SK-N-SH treated with all-trans-retinoic acid at 6 μM for 48 hours (cell line): ENCODE measurements around the gene SNAPC3.
"Not testable (repeated sequence)": the region's sequence is repeated elsewhere in the genome, so short reads cannot be mapped to it uniquely, and the experiment has no call there.

ENCODE experiments used
- ATAC-seq: fragments of 200-7000 bp; cut with Tn5 transposase; 3 replicates; pipeline ENCODE4 v1.9.1; 2020; ENCODE audit warnings: mild to moderate bottlenecking, moderate library complexity
- ARNTL ChIP-seq: fragments of 450-650 bp; formaldehyde crosslinking; IDR thresholded peaks from 2 replicates; pipeline ENCODE4 v1.5.0; 2020; ENCODE audit warnings: low read depth, mild to moderate bottlenecking, moderate library complexity, borderline replicate concordance
- BACH2 ChIP-seq: fragments of 250-450 bp; sonication (Bioruptor Pico); IDR thresholded peaks from 2 replicates; pipeline ENCODE4 v1.9.0; 2021; ENCODE audit warnings: mild to moderate bottlenecking, borderline replicate concordance
- CSDC2 ChIP-seq: fragments of 250-450 bp; sonication (Bioruptor Pico); IDR thresholded peaks from 2 replicates; pipeline ENCODE4 v1.5.0; 2020; ENCODE audit warnings: mild to moderate bottlenecking, moderate library complexity
- ESRRG ChIP-seq: fragments of 250-450 bp; sonication (Bioruptor Pico); IDR thresholded peaks from 2 replicates; pipeline ENCODE4 v1.6.1; 2021; ENCODE audit warnings: mild to moderate bottlenecking
- GLIS3 ChIP-seq: fragments of 250-450 bp; sonication (Bioruptor Pico); IDR thresholded peaks from 2 replicates; pipeline ENCODE4 v1.5.0; 2020; ENCODE audit warnings: mild to moderate bottlenecking, moderate library complexity
- ISL1 ChIP-seq: fragments of 250-450 bp; sonication (Bioruptor Pico); IDR thresholded peaks from 2 replicates; pipeline ENCODE4 v2.1.2; 2022; ENCODE audit warnings: mild to moderate bottlenecking, moderate library complexity
- OSR1 ChIP-seq: fragments of 250-450 bp; sonication (Bioruptor Pico); IDR thresholded peaks from 2 replicates; pipeline ENCODE4 v1.8.0; 2022; ENCODE audit warnings: moderate library complexity, mild to moderate bottlenecking, inconsistent platforms
- POU6F1 ChIP-seq: fragments of 250-450 bp; sonication (Bioruptor Pico); IDR thresholded peaks from 2 replicates; pipeline ENCODE4 v1.8.0; 2021; ENCODE audit warnings: low read depth, mild to moderate bottlenecking, moderate library complexity, borderline replicate concordance
- PPARA ChIP-seq: fragments of 250-450 bp; sonication (Bioruptor Pico); IDR thresholded peaks from 2 replicates; pipeline ENCODE4 v1.5.0; 2020; ENCODE audit warnings: mild to moderate bottlenecking, borderline replicate concordance
- RARB ChIP-seq: fragments of 250-450 bp; sonication (Bioruptor Pico); IDR thresholded peaks from 2 replicates; pipeline ENCODE4 v1.8.0; 2021; ENCODE audit warnings: mild to moderate bottlenecking, moderate library complexity
- SNAI2 ChIP-seq: fragments of 250-450 bp; sonication (Bioruptor Pico); IDR thresholded peaks from 2 replicates; pipeline ENCODE4 v1.5.0; 2020; ENCODE audit warnings: mild to moderate bottlenecking, moderate library complexity
- TCF4 ChIP-seq: fragments of 250-450 bp; sonication (Bioruptor Pico); IDR thresholded peaks from 2 replicates; pipeline ENCODE4 v1.8.0; 2021; ENCODE audit warnings: mild to moderate bottlenecking, moderate library complexity, borderline replicate concordance
- TOX ChIP-seq: fragments of 250-450 bp; sonication (Bioruptor Pico); IDR thresholded peaks from 2 replicates; pipeline ENCODE4 v1.8.0; 2021; ENCODE audit warnings: mild to moderate bottlenecking, moderate library complexity, borderline replicate concordance
- ZFP3 ChIP-seq: fragments of 250-450 bp; sonication (Bioruptor Pico); IDR thresholded peaks from 2 replicates; pipeline ENCODE4 v1.5.0; 2020; ENCODE audit warnings: mild to moderate bottlenecking, moderate library complexity
- ZFP30 ChIP-seq: fragments of 450-650 bp; formaldehyde crosslinking; IDR thresholded peaks from 2 replicates; pipeline ENCODE4 v1.5.0; 2022; ENCODE audit warnings: mild to moderate bottlenecking, moderate library complexity
- ZNF565 ChIP-seq: fragments of 450-650 bp; formaldehyde crosslinking; conservative IDR thresholded peaks from 2 replicates; pipeline ENCODE4 v1.5.0; 2020; ENCODE audit warnings: low read depth, mild to moderate bottlenecking, moderate library complexity
- ZNF70 ChIP-seq: fragments of 450-650 bp; formaldehyde crosslinking; IDR thresholded peaks from 2 replicates; pipeline ENCODE4 v1.5.0; 2020; ENCODE audit warnings: mild to moderate bottlenecking, moderate library complexity
- ZNF8 ChIP-seq: fragments of 450-650 bp; formaldehyde crosslinking; IDR thresholded peaks from 2 replicates; pipeline ENCODE4 v1.5.0; 2020; ENCODE audit warnings: mild to moderate bottlenecking, moderate library complexity
- TF ChIP-seq, protein P1 (sequence below): fragments of 250-450 bp; sonication (Bioruptor Pico); IDR thresholded peaks from 2 replicates; pipeline ENCODE4 v1.5.1; 2020; ENCODE audit warnings: low read depth, mild to moderate bottlenecking, moderate library complexity
- TF ChIP-seq, protein P2 (sequence below): fragments of 250-450 bp; sonication (Bioruptor Pico); IDR thresholded peaks from 2 replicates; pipeline ENCODE4 v1.5.0; 2020; ENCODE audit warnings: mild to moderate bottlenecking, moderate library complexity

The SNAPC3 gene

GRCh38 chr9:15421990-15422371, 695 bp upstream of the SNAPC3 start:
- TF ChIP-seq ZFP30 (CRISPR knock-in tag): no peak
- no peak for TF ChIP-seq CSDC2 (CRISPR knock-in tag)
- TF ChIP-seq ZNF70 (CRISPR knock-in tag): no peak
- no peak for TF ChIP-seq TCF4 (CRISPR knock-in tag)
- no peak for TF ChIP-seq ARNTL (CRISPR knock-in tag)
- TF ChIP-seq, protein P1, sequence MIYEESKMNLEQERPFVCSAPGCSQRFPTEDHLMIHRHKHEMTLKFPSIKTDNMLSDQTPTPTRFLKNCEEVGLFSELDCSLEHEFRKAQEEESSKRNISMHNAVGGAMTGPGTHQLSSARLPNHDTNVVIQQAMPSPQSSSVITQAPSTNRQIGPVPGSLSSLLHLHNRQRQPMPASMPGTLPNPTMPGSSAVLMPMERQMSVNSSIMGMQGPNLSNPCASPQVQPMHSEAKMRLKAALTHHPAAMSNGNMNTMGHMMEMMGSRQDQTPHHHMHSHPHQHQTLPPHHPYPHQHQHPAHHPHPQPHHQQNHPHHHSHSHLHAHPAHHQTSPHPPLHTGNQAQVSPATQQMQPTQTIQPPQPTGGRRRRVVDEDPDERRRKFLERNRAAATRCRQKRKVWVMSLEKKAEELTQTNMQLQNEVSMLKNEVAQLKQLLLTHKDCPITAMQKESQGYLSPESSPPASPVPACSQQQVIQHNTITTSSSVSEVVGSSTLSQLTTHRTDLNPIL: no peak
- no peak for TF ChIP-seq POU6F1
- no peak for TF ChIP-seq ISL1 (CRISPR knock-in tag)
- no peak for TF ChIP-seq TOX (CRISPR knock-in tag)
- no peak for TF ChIP-seq OSR1
- TF ChIP-seq ZFP3 (CRISPR knock-in tag): no peak

GRCh38 chr9:15423231-15423985, 732 bp downstream of the SNAPC3 start:
- peak; percentile 57 for ATAC-seq
- TF ChIP-seq GLIS3 (no peak), BACH2 (CRISPR knock-in tag) (no peak), ZFP30 (CRISPR knock-in tag) (no peak), OSR1 (no peak), ISL1 (CRISPR knock-in tag) (no peak), SNAI2 (CRISPR knock-in tag) (no peak), POU6F1 (no peak), ZNF8 (CRISPR knock-in tag) (no peak), TCF4 (CRISPR knock-in tag) (no peak), CSDC2 (CRISPR knock-in tag) (no peak), RARB (CRISPR knock-in tag) (no peak), ESRRG (no peak), ZFP3 (CRISPR knock-in tag) (no peak), ZNF565 (CRISPR knock-in tag) (no peak), PPARA (CRISPR knock-in tag) (no peak), TOX (CRISPR knock-in tag) (no peak)
- TF ChIP-seq, protein P2, sequence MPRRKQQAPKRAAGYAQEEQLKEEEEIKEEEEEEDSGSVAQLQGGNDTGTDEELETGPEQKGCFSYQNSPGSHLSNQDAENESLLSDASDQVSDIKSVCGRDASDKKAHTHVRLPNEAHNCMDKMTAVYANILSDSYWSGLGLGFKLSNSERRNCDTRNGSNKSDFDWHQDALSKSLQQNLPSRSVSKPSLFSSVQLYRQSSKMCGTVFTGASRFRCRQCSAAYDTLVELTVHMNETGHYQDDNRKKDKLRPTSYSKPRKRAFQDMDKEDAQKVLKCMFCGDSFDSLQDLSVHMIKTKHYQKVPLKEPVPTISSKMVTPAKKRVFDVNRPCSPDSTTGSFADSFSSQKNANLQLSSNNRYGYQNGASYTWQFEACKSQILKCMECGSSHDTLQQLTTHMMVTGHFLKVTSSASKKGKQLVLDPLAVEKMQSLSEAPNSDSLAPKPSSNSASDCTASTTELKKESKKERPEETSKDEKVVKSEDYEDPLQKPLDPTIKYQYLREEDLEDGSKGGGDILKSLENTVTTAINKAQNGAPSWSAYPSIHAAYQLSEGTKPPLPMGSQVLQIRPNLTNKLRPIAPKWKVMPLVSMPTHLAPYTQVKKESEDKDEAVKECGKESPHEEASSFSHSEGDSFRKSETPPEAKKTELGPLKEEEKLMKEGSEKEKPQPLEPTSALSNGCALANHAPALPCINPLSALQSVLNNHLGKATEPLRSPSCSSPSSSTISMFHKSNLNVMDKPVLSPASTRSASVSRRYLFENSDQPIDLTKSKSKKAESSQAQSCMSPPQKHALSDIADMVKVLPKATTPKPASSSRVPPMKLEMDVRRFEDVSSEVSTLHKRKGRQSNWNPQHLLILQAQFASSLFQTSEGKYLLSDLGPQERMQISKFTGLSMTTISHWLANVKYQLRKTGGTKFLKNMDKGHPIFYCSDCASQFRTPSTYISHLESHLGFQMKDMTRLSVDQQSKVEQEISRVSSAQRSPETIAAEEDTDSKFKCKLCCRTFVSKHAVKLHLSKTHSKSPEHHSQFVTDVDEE (CRISPR knock-in tag): no peak
- TF ChIP-seq, protein P1: no peak

More at GRCh38 chr9:15421990-15422371, 695 bp upstream of the SNAPC3 start:
- ATAC-seq: no peak

DNA sequence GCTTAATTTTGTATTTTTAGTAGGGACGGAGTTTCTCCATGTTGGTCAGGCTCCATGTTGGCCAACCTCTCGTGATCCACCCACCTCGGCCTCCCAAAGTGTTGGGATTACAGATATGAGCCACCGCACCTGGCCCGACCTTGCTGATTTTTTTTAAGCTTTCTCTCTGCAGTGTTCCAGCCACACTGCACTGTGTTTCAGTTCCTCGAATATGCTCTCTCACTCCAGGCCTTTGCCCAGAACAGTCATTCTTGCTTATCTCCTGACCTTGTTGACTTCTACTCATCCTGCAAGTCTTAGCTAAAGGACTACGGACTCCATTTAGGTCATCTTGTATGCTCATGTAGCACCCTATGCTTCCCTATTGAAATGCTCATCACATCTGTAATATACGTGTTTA, 3.3 kb downstream of the SNAPC3 start:
- no peak for ATAC-seq

GRCh38 chr9:15427702-15428101, 5.0 kb downstream of the SNAPC3 start:
- ATAC-seq: not testable (repeated sequence)

More for the DNA sequence above, 3.3 kb downstream of the SNAPC3 start:
- TF ChIP-seq TCF4 (CRISPR knock-in tag) (no peak), SNAI2 (CRISPR knock-in tag) (no peak), POU6F1 (no peak), OSR1 (no peak), PPARA (CRISPR knock-in tag) (no peak), ISL1 (CRISPR knock-in tag) (no peak), GLIS3 (no peak)
